Skin of body (tissue), 2 donors: Measurements from ENCODE around the gene SPARCL1. TPM values are rescaled to one million over a fixed set of nuclear protein-coding genes. Genes with fewer than 3 reads are reported as not detected.
"Not testable (repeated sequence)": the region's sequence is repeated elsewhere in the genome, so short reads cannot be mapped to it uniquely, and the experiment has no call there.

Experiments used
- DNase-seq: peaks from one replicate; lab custom pipeline; 2025; lab: John Stamatoyannopoulos, UW
- total RNA-seq: library from RNA; depleted of rRNA; stranded (reverse); fragments of >200 nt; gene quantifications from one replicate; pipeline ENCODE4 v1.2.3, GENCODE V29; 2014

SPARCL1 gene
- total RNA-seq, 1 donor from 2014 or later: 118 TPM

GRCh38 chr4:87451537-87451936 lies 77.6 kb downstream of the SPARCL1 start:
- DNase-seq: no peak

GRCh38 chr4:87446375-87446774 lies 82.8 kb downstream of the SPARCL1 start:
- DNase-seq: not testable (repeated sequence)

DNA sequence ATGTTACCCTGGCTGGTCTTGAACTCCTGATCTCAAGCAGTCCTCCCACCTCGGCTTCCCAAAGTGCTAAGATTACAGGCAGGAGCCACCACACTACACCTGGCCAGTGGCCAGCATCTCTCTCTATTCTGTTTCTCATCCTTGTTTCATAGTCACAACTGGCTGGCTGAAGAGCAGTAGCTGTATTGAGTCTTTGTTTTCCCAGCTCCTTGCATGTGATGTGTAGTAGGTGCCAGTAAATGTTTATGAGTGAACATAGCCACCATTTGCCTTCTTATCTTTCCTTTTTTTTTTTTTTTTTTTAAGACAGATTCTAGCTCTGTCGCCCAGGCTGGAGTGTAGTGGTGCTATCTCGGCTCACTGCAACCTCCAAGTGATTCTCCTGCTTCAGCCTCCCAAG lies 83.2 kb downstream of the SPARCL1 start:
- DNase-seq: no peak

DNA sequence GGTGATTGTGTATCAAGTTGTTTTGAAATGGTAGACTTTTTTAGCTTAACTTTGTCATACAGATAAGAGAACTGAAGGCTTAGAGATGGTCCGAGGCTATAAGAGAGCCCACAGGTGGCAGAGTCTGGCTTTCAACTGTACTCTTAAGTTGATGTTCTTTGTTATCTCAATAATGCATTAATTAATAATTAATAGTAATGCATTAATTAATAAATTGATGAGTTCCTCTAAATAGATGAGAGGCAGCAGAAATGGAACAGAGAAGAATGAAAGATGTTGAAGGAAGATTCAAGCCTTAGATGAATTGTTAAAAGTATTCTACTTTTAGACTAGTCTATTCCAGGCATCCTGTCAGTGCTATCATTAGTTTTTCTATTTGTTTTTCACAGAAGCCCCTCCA lies 84.4 kb downstream of the SPARCL1 start:
- no peak for DNase-seq

- DNase-seq: no peak
Measured at GRCh38 chr4:87442889-87443288, 86.3 kb downstream of the SPARCL1 start.

- no peak for DNase-seq
Measured at GRCh38 chr4:87433342-87433741, 95.8 kb downstream of the SPARCL1 start.

DNA sequence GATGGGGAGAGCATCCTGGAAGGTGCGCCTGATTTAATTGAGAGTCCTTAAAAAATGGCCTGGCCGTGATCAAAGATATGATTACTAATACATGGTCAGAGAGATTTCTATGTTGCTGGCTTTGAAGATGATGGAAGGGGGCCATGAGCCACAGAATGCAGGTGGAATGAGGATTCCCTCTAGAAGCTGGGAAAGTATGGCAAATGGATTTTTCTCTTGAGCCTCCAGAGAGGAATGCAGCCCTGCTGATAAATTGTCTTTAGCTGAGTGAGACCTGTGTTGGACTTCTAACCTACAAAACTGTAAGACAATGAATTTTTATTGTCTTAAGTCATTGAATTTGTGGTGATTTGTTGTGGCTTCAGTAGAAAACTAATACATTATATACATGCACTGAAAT lies 99.1 kb downstream of the SPARCL1 start:
- DNase-seq: no peak

DNA sequence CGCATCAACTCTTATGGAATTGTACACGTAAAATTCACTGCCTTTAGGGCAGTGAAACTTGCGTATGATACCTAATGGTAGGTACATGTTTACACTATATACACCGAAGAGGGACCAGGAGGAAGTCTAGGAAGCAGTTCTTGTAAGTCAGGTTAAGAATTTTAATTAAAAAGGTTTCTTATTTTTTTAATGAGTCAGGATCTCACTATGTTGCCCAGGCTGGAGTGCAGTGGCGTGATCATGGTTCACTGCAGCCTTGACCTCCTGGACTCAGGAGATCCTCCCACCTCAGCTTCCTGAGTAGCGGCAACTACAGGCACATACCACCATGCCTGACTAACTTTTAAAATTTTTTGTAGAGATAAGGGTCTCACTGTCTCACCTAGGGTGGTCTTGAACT lies 100.2 kb downstream of the SPARCL1 start:
- no peak for DNase-seq

GRCh38 chr4:87427518-87427868 lies 101.7 kb downstream of the SPARCL1 start:
- no peak for DNase-seq

DNA sequence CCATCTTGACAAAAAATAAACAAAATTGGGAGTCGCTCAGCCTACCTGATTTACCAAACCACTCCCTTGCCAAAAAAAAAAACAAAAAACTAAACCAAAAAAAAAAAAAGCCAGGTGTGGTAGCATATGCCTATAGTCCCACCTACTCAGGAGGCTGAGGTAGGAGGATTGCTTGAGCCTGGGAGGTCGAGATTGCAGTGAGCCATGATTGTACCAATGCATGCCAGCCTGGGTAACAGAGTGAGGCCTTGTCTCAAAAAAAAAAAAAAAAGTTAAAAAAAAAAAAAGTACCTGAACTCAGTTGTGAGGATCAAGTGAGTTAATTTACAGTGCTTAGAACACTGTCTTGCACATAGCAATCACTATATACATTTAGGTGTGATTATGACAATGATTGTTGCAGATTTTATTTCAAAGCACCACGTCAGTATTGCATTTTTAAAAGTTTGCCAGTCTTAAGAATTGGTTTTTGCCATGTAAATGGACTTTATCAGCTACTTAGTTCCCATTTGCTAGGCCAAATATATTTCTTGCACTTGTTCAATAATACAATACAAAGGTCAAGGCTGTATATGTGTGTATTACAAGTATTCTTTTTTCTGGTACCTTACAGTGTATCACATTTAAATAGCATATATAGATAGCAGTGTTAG lies 102.2 kb downstream of the SPARCL1 start:
- no peak for DNase-seq

GRCh38 chr4:87425711-87426110 lies 103.5 kb downstream of the SPARCL1 start:
- DNase-seq: no peak

GRCh38 chr4:87424099-87424543 lies 105.1 kb downstream of the SPARCL1 start:
- not testable (repeated sequence) for DNase-seq

Other genes with a start within 250 kb of the SPARCL1 start
- 0.20 TPM for gene HSD17B13, start 206.5 kb downstream of the SPARCL1 start, total RNA-seq
- 32.0 TPM for gene HSD17B11, start 138.2 kb downstream of the SPARCL1 start, total RNA-seq
- gene NUDT9, start 106.8 kb downstream of the SPARCL1 start, total RNA-seq: 15.7 TPM
- not detected for gene DSPP, start 79.2 kb upstream of the SPARCL1 start, total RNA-seq
- not detected for gene DMP1, start 120.9 kb upstream of the SPARCL1 start, total RNA-seq